ENCODE results near the gene TLN1.

TLN1 gene

DNA sequence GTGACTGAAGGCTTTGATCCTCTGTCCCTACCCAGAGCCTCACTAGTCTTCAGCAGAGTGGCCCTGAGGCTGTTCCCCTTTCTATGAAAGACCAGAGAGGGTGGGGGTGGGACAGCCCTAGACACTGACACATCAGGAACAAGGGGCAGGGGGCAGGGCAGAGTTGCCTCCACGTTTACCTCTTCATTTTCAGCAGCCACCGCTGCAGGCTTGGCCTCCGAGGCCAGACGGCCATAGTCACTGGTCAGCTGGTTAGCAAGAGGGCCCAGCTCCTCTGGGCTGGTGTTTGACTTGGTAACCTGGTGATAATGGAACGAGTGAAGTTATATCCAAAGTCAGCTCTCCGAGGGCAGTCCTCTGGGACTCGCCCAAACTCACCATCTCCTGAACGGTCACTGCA is 26.6 kb downstream of the TLN1 start:
- H3K4me2 ChIP-seq (ENCODE audit: low read length): no peak overlapping the region
- no peaks in the 10 kb centered on the region for H3K9me3 ChIP-seq (ENCODE audit: control insufficient read depth, insufficient read depth, low read length)
- H3K4me1 ChIP-seq (ENCODE audit: control insufficient read depth, low read length): no peaks in the 10 kb centered on the region
- H3F3A ChIP-seq (ENCODE audit: control insufficient read depth, insufficient read depth): no peaks in the 10 kb centered on the region
- no peaks in the 10 kb centered on the region for H3K27me3 ChIP-seq (ENCODE audit: control insufficient read depth, low read length)
- no peak overlapping the region for H3K27ac ChIP-seq (ENCODE audit: low read depth, low read length)
- H3K36me3 ChIP-seq (ENCODE audit: control insufficient read depth, low read length): peaks cover 89% of the 10 kb centered on the region
- H4K20me1 ChIP-seq (ENCODE audit: control insufficient read depth, insufficient read depth, low read depth, low read length): no peaks in the 10 kb centered on the region
- no peaks in the 10 kb centered on the region for H3K9me2 ChIP-seq (replicated peaks; ENCODE audit: control insufficient read depth, low read length)
- H3K4me3 ChIP-seq (ENCODE audit: low read length): no peak overlapping the region
- TF ChIP-seq EZH2phosphoT487 (IDR thresholded peaks at IDR 0.05; ENCODE audit: borderline replicate concordance, low read length): no peak
- TF ChIP-seq, protein P1, sequence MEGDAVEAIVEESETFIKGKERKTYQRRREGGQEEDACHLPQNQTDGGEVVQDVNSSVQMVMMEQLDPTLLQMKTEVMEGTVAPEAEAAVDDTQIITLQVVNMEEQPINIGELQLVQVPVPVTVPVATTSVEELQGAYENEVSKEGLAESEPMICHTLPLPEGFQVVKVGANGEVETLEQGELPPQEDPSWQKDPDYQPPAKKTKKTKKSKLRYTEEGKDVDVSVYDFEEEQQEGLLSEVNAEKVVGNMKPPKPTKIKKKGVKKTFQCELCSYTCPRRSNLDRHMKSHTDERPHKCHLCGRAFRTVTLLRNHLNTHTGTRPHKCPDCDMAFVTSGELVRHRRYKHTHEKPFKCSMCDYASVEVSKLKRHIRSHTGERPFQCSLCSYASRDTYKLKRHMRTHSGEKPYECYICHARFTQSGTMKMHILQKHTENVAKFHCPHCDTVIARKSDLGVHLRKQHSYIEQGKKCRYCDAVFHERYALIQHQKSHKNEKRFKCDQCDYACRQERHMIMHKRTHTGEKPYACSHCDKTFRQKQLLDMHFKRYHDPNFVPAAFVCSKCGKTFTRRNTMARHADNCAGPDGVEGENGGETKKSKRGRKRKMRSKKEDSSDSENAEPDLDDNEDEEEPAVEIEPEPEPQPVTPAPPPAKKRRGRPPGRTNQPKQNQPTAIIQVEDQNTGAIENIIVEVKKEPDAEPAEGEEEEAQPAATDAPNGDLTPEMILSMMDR (IDR thresholded peaks at IDR 0.05; ENCODE audit: low read depth, low read length, poor library complexity, severe bottlenecking): no peak
- H3K79me2 ChIP-seq (ENCODE audit: control insufficient read depth, low read length): no peaks in the 10 kb centered on the region

DNA sequence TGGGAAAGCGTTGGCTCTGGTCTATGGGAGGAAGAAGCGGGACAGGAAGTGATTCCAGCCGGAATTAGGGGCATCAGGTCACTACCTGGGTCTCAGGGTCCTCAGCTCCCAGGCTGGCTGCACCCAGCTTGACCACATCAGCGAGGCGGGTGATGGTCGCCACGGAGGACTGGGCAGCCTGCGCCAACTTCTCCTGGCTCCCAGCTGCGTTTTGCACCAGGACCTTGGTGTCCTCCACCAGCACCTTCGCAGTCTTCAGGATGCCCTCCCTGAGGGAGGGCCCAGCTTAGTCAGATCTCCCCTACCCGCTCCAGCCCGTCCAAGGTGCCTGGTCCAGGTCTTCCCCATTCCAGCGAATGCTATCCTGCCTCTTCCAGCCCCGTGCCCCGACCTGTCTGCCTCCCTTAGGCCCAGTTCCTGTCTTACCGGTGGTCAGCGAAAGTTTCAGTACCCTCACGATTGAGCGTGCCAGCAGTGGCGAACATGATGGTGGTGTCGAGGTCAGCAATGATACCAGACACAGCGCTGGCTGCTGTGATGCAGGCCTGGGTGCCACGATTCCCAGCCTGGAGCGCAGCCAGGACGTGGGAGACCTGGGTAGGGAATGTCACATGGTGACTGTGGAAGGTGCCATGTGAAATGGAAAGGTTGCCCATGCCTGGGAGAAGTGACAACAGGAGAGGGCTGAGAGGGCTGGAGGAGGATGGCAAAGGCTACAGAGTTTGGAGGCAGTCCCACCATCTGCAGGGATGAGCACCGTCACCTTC is 27.9 kb downstream of the TLN1 start:
- H4K20me1 ChIP-seq (ENCODE audit: control insufficient read depth, insufficient read depth, low read depth, low read length): no peaks in the 10 kb centered on the region
- H3K79me2 ChIP-seq (ENCODE audit: control insufficient read depth, low read length): no peaks in the 10 kb centered on the region
- H3F3A ChIP-seq (ENCODE audit: control insufficient read depth, insufficient read depth): no peaks in the 10 kb centered on the region
- H3K27me3 ChIP-seq (ENCODE audit: control insufficient read depth, low read length): no peaks in the 10 kb centered on the region
- no peak overlapping the region for H3K27ac ChIP-seq (ENCODE audit: low read depth, low read length)
- H3K4me3 ChIP-seq (ENCODE audit: low read length): no peak overlapping the region
- no peaks in the 10 kb centered on the region for H3K9me2 ChIP-seq (replicated peaks; ENCODE audit: control insufficient read depth, low read length)
- no peaks in the 10 kb centered on the region for H3K9me3 ChIP-seq (ENCODE audit: control insufficient read depth, insufficient read depth, low read length)
- H3K4me1 ChIP-seq (ENCODE audit: control insufficient read depth, low read length): no peaks in the 10 kb centered on the region
- H3K36me3 ChIP-seq (ENCODE audit: control insufficient read depth, low read length): peaks cover 96% of the 10 kb centered on the region
- no peak overlapping the region for H3K4me2 ChIP-seq (ENCODE audit: low read length)
- TF ChIP-seq EZH2phosphoT487 (IDR thresholded peaks at IDR 0.05; ENCODE audit: borderline replicate concordance, low read length): no peak
- TF ChIP-seq, protein P1 (IDR thresholded peaks at IDR 0.05; ENCODE audit: low read depth, low read length, poor library complexity, severe bottlenecking): no peak

DNA sequence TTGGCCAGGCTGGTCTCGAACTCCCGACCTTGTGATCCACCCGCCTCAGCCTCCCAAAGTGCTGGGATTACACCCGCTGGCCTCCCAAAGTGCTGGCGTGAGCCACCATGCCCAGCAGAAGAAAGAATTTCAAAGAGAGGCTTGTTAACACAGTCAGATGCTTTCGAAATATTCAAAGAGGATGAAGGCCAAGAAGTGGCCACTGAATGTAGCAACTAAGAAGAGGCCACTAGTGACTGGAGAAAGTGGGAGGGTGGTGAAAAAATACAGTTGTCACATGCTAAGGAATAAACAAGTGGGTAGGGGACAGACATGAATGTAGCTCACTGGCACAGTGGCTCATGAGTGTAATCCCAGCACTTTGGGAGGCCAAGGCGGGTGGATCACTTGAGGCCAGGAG is 29.3 kb downstream of the TLN1 start:
- Histone ChIP-seq H3K9me3 (ENCODE audit: control insufficient read depth, insufficient read depth, low read length) (no peaks in the 10 kb centered on the region), H3K36me3 (ENCODE audit: control insufficient read depth, low read length) (peaks cover 96% of the 10 kb centered on the region), H3K4me3 (ENCODE audit: low read length) (no peak overlapping the region), H3K9me2 (replicated peaks; ENCODE audit: control insufficient read depth, low read length) (no peaks in the 10 kb centered on the region), H3K4me1 (ENCODE audit: control insufficient read depth, low read length) (no peaks in the 10 kb centered on the region), H4K20me1 (ENCODE audit: control insufficient read depth, insufficient read depth, low read depth, low read length) (no peaks in the 10 kb centered on the region), H3K27me3 (ENCODE audit: control insufficient read depth, low read length) (no peaks in the 10 kb centered on the region), H3K4me2 (ENCODE audit: low read length) (no peak overlapping the region), H3K79me2 (ENCODE audit: control insufficient read depth, low read length) (no peaks in the 10 kb centered on the region), H3K27ac (ENCODE audit: low read depth, low read length) (no peak overlapping the region), H3F3A (ENCODE audit: control insufficient read depth, insufficient read depth) (no peaks in the 10 kb centered on the region)
- no peak for TF ChIP-seq EZH2phosphoT487 (IDR thresholded peaks at IDR 0.05; ENCODE audit: borderline replicate concordance, low read length)
- TF ChIP-seq, protein P1 (IDR thresholded peaks at IDR 0.05; ENCODE audit: low read depth, low read length, poor library complexity, severe bottlenecking): no peak

Measured in DOHH2 (cell line).